ENCODE data around the gene ST3GAL5.
"Not testable (repeated sequence)": the region's sequence is repeated elsewhere in the genome, so short reads cannot be mapped to it uniquely, and the experiment has no call there.

Gene ST3GAL5

GRCh38 chr2:85905891-85906290 lies 17.1 kb upstream of the ST3GAL5 start:
- H3K9ac ChIP-seq (ENCODE audit: low read depth in 1 of 2, low read length in 2 of 2): no peak overlapping the region
- no peak overlapping the region for H3K4me3 ChIP-seq (ENCODE audit: low read length in 2 of 2)
- no peak overlapping the region for H3K27ac ChIP-seq (ENCODE audit: low read depth in 2 of 2, low read length in 2 of 2)
- no peaks in the 10 kb centered on the region for H3K4me1 ChIP-seq (ENCODE audit: control insufficient read depth in 2 of 2, insufficient read depth in 2 of 2, low read length in 2 of 2)
- H3K36me3 ChIP-seq (ENCODE audit: control insufficient read depth in 2 of 2, insufficient read depth in 2 of 2, low read length in 2 of 2): no peaks in the 10 kb centered on the region
- no peaks in the 10 kb centered on the region for H3K9me3 ChIP-seq (ENCODE audit: control insufficient read depth in 2 of 2, low read length in 2 of 2)
- H3K27me3 ChIP-seq (ENCODE audit: control insufficient read depth in 2 of 2, insufficient read depth in 2 of 2, low read length in 2 of 2): no peaks in the 10 kb centered on the region

GRCh38 chr2:85905187-85905666 lies 16.4 kb upstream of the ST3GAL5 start:
- no peak overlapping the region for H3K27ac ChIP-seq (ENCODE audit: low read depth in 2 of 2, low read length in 2 of 2)
- H3K4me1 ChIP-seq (ENCODE audit: control insufficient read depth in 2 of 2, insufficient read depth in 2 of 2, low read length in 2 of 2): no peaks in the 10 kb centered on the region

GRCh38 chr2:85903849-85904248 lies 15.1 kb upstream of the ST3GAL5 start:
- Histone ChIP-seq H3K9me3 (ENCODE audit: control insufficient read depth in 2 of 2, low read length in 2 of 2) (no peaks in the 10 kb centered on the region), H3K27ac (ENCODE audit: low read depth in 2 of 2, low read length in 2 of 2) (no peak overlapping the region), H3K4me3 (ENCODE audit: low read length in 2 of 2) (no peak overlapping the region), H3K36me3 (ENCODE audit: control insufficient read depth in 2 of 2, insufficient read depth in 2 of 2, low read length in 2 of 2) (no peaks in the 10 kb centered on the region), H3K4me1 (ENCODE audit: control insufficient read depth in 2 of 2, insufficient read depth in 2 of 2, low read length in 2 of 2) (no peaks in the 10 kb centered on the region), H3K9ac (ENCODE audit: low read depth in 1 of 2, low read length in 2 of 2) (no peak overlapping the region), H3K27me3 (ENCODE audit: control insufficient read depth in 2 of 2, insufficient read depth in 2 of 2, low read length in 2 of 2) (no peaks in the 10 kb centered on the region)

More at GRCh38 chr2:85905187-85905666, 16.4 kb upstream of the ST3GAL5 start:
- Histone ChIP-seq H3K4me3 (ENCODE audit: low read length in 2 of 2) (no peak overlapping the region), H3K9me3 (ENCODE audit: control insufficient read depth in 2 of 2, low read length in 2 of 2) (no peaks in the 10 kb centered on the region), H3K36me3 (ENCODE audit: control insufficient read depth in 2 of 2, insufficient read depth in 2 of 2, low read length in 2 of 2) (no peaks in the 10 kb centered on the region), H3K9ac (ENCODE audit: low read depth in 1 of 2, low read length in 2 of 2) (no peak overlapping the region), H3K27me3 (ENCODE audit: control insufficient read depth in 2 of 2, insufficient read depth in 2 of 2, low read length in 2 of 2) (no peaks in the 10 kb centered on the region)

- H3K4me1 ChIP-seq (ENCODE audit: control insufficient read depth in 2 of 2, insufficient read depth in 2 of 2, low read length in 2 of 2): no peaks in the 10 kb centered on the region
- H3K4me3 ChIP-seq (ENCODE audit: low read length in 2 of 2): no peak overlapping the region
Observed at GRCh38 chr2:85902496-85902895, 13.7 kb upstream of the ST3GAL5 start.

GRCh38 chr2:85901155-85901554 lies 12.4 kb upstream of the ST3GAL5 start:
- no peak overlapping the region for H3K9ac ChIP-seq (ENCODE audit: low read depth in 1 of 2, low read length in 2 of 2)
- no peaks in the 10 kb centered on the region for H3K4me1 ChIP-seq (ENCODE audit: control insufficient read depth in 2 of 2, insufficient read depth in 2 of 2, low read length in 2 of 2)
- no peak overlapping the region for H3K27ac ChIP-seq (ENCODE audit: low read depth in 2 of 2, low read length in 2 of 2)
- H3K27me3 ChIP-seq (ENCODE audit: control insufficient read depth in 2 of 2, insufficient read depth in 2 of 2, low read length in 2 of 2): no peaks in the 10 kb centered on the region
- no peaks in the 10 kb centered on the region for H3K36me3 ChIP-seq (ENCODE audit: control insufficient read depth in 2 of 2, insufficient read depth in 2 of 2, low read length in 2 of 2)
- H3K9me3 ChIP-seq (ENCODE audit: control insufficient read depth in 2 of 2, low read length in 2 of 2): no peaks in the 10 kb centered on the region
- H3K4me3 ChIP-seq (ENCODE audit: low read length in 2 of 2): no peak overlapping the region

More at GRCh38 chr2:85902496-85902895, 13.7 kb upstream of the ST3GAL5 start:
- Histone ChIP-seq H3K27me3 (ENCODE audit: control insufficient read depth in 2 of 2, insufficient read depth in 2 of 2, low read length in 2 of 2) (no peaks in the 10 kb centered on the region), H3K27ac (ENCODE audit: low read depth in 2 of 2, low read length in 2 of 2) (no peak overlapping the region), H3K36me3 (ENCODE audit: control insufficient read depth in 2 of 2, insufficient read depth in 2 of 2, low read length in 2 of 2) (no peaks in the 10 kb centered on the region), H3K9ac (ENCODE audit: low read depth in 1 of 2, low read length in 2 of 2) (no peak overlapping the region), H3K9me3 (ENCODE audit: control insufficient read depth in 2 of 2, low read length in 2 of 2) (no peaks in the 10 kb centered on the region)

GRCh38 chr2:85900366-85900765 lies 11.6 kb upstream of the ST3GAL5 start:
- H3K27me3 ChIP-seq (ENCODE audit: control insufficient read depth in 2 of 2, insufficient read depth in 2 of 2, low read length in 2 of 2): no peaks in the 10 kb centered on the region
- H3K36me3 ChIP-seq (ENCODE audit: control insufficient read depth in 2 of 2, insufficient read depth in 2 of 2, low read length in 2 of 2): no peaks in the 10 kb centered on the region
- no peak overlapping the region for H3K9ac ChIP-seq (ENCODE audit: low read depth in 1 of 2, low read length in 2 of 2)
- no peak overlapping the region for H3K4me3 ChIP-seq (ENCODE audit: low read length in 2 of 2)
- H3K27ac ChIP-seq (ENCODE audit: low read depth in 2 of 2, low read length in 2 of 2): no peak overlapping the region
- no peaks in the 10 kb centered on the region for H3K4me1 ChIP-seq (ENCODE audit: control insufficient read depth in 2 of 2, insufficient read depth in 2 of 2, low read length in 2 of 2)
- H3K9me3 ChIP-seq (ENCODE audit: control insufficient read depth in 2 of 2, low read length in 2 of 2): no peaks in the 10 kb centered on the region

- H3K4me1 ChIP-seq (ENCODE audit: control insufficient read depth in 2 of 2, insufficient read depth in 2 of 2, low read length in 2 of 2): no peaks in the 10 kb centered on the region
- H3K4me3 ChIP-seq (ENCODE audit: low read length in 2 of 2): no peak overlapping the region
- no peaks in the 10 kb centered on the region for H3K9me3 ChIP-seq (ENCODE audit: control insufficient read depth in 2 of 2, low read length in 2 of 2)
- H3K27me3 ChIP-seq (ENCODE audit: control insufficient read depth in 2 of 2, insufficient read depth in 2 of 2, low read length in 2 of 2): no peaks in the 10 kb centered on the region
- no peaks in the 10 kb centered on the region for H3K36me3 ChIP-seq (ENCODE audit: control insufficient read depth in 2 of 2, insufficient read depth in 2 of 2, low read length in 2 of 2)
- no peak overlapping the region for H3K27ac ChIP-seq (ENCODE audit: low read depth in 2 of 2, low read length in 2 of 2)
- no peak overlapping the region for H3K9ac ChIP-seq (ENCODE audit: low read depth in 1 of 2, low read length in 2 of 2)
Observed at GRCh38 chr2:85899849-85900248, 11.1 kb upstream of the ST3GAL5 start.

- H3K27me3 ChIP-seq (ENCODE audit: control insufficient read depth in 2 of 2, insufficient read depth in 2 of 2, low read length in 2 of 2): no peaks in the 10 kb centered on the region
- no peak overlapping the region for H3K9ac ChIP-seq (ENCODE audit: low read depth in 1 of 2, low read length in 2 of 2)
- H3K9me3 ChIP-seq (ENCODE audit: control insufficient read depth in 2 of 2, low read length in 2 of 2): no peaks in the 10 kb centered on the region
- no peak overlapping the region for H3K27ac ChIP-seq (ENCODE audit: low read depth in 2 of 2, low read length in 2 of 2)
- H3K36me3 ChIP-seq (ENCODE audit: control insufficient read depth in 2 of 2, insufficient read depth in 2 of 2, low read length in 2 of 2): no peaks in the 10 kb centered on the region
- H3K4me1 ChIP-seq (ENCODE audit: control insufficient read depth in 2 of 2, insufficient read depth in 2 of 2, low read length in 2 of 2): no peaks in the 10 kb centered on the region
- no peak overlapping the region for H3K4me3 ChIP-seq (ENCODE audit: low read length in 2 of 2)
Observed at GRCh38 chr2:85899284-85899683, 10.5 kb upstream of the ST3GAL5 start.

GRCh38 chr2:85898881-85899280 lies 10.1 kb upstream of the ST3GAL5 start:
- no peaks in the 10 kb centered on the region for H3K27me3 ChIP-seq (ENCODE audit: control insufficient read depth in 2 of 2, insufficient read depth in 2 of 2, low read length in 2 of 2)
- H3K4me3 ChIP-seq (ENCODE audit: low read length in 2 of 2): no peak overlapping the region
- H3K4me1 ChIP-seq (ENCODE audit: control insufficient read depth in 2 of 2, insufficient read depth in 2 of 2, low read length in 2 of 2): no peaks in the 10 kb centered on the region
- no peak overlapping the region for H3K27ac ChIP-seq (ENCODE audit: low read depth in 2 of 2, low read length in 2 of 2)
- H3K36me3 ChIP-seq (ENCODE audit: control insufficient read depth in 2 of 2, insufficient read depth in 2 of 2, low read length in 2 of 2): no peaks in the 10 kb centered on the region
- no peaks in the 10 kb centered on the region for H3K9me3 ChIP-seq (ENCODE audit: control insufficient read depth in 2 of 2, low read length in 2 of 2)
- no peak overlapping the region for H3K9ac ChIP-seq (ENCODE audit: low read depth in 1 of 2, low read length in 2 of 2)

- not testable (repeated sequence) for H3K27ac ChIP-seq (ENCODE audit: low read depth in 2 of 2, low read length in 2 of 2); H3K9me3 ChIP-seq (ENCODE audit: control insufficient read depth in 2 of 2, low read length in 2 of 2); H3K4me1 ChIP-seq (ENCODE audit: control insufficient read depth in 2 of 2, insufficient read depth in 2 of 2, low read length in 2 of 2); H3K27me3 ChIP-seq (ENCODE audit: control insufficient read depth in 2 of 2, insufficient read depth in 2 of 2, low read length in 2 of 2); H3K36me3 ChIP-seq (ENCODE audit: control insufficient read depth in 2 of 2, insufficient read depth in 2 of 2, low read length in 2 of 2); H3K9ac ChIP-seq (ENCODE audit: low read depth in 1 of 2, low read length in 2 of 2); H3K4me3 ChIP-seq (ENCODE audit: low read length in 2 of 2)
Observed at GRCh38 chr2:85894554-85895278, 5.9 kb upstream of the ST3GAL5 start.

All from mucosa of rectum (tissue), 2 donors.